Stimulated activated CD4-positive, alpha-beta T cell treated with anti-CD3 and anti-CD28 coated beads, Interleukin-1b, Interleukin-23, amount 100 ng/mL, for 48 hours (primary cell): Measurements from ENCODE around the gene DISP3.

Experiments used
- DNase-seq: peaks from one replicate; pipeline ENCODE4 v3.0.0-alpha.2; 2020

DISP3 gene

GRCh38 chr1:11462224-11462923, 16.6 kb upstream of the DISP3 start:
- no peak for DNase-seq

- DNase-seq, result no peak
These were observed 15.8 kb upstream of the DISP3 start for GRCh38 chr1:11463177-11463576.

GRCh38 chr1:11465307-11465706, 13.6 kb upstream of the DISP3 start:
- DNase-seq, result no peak

GRCh38 chr1:11466416-11466815, 12.5 kb upstream of the DISP3 start:
- DNase-seq, result no peak

GRCh38 chr1:11468878-11469277, 10.1 kb upstream of the DISP3 start:
- no peak for DNase-seq

GRCh38 chr1:11470912-11471311, 8.0 kb upstream of the DISP3 start:
- DNase-seq, result no peak

- no peak for DNase-seq
These were observed 7.5 kb upstream of the DISP3 start for GRCh38 chr1:11471473-11471872.

GRCh38 chr1:11472284-11472683, 6.7 kb upstream of the DISP3 start:
- no peak for DNase-seq

GRCh38 chr1:11472741-11473140, 6.2 kb upstream of the DISP3 start:
- DNase-seq, result no peak

GRCh38 chr1:11473491-11474034, 5.4 kb upstream of the DISP3 start:
- DNase-seq, result peak; percentile 8

- DNase-seq, result no peak
These were observed 4.1 kb upstream of the DISP3 start for GRCh38 chr1:11474826-11475225.

- DNase-seq, result no peak
These were observed 3.2 kb upstream of the DISP3 start for GRCh38 chr1:11475748-11476147.

- DNase-seq, result no peak
These were observed 522 bp downstream of the DISP3 start for GRCh38 chr1:11479375-11479979.

GRCh38 chr1:11481019-11481418, 2.1 kb downstream of the DISP3 start:
- no peak for DNase-seq

- DNase-seq, result no peak
These were observed 3.2 kb downstream of the DISP3 start for GRCh38 chr1:11482198-11482597.

- no peak for DNase-seq
These were observed 3.9 kb downstream of the DISP3 start for GRCh38 chr1:11482701-11483479.

- DNase-seq, result no peak
These were observed 4.8 kb downstream of the DISP3 start for GRCh38 chr1:11483581-11484320.

GRCh38 chr1:11484321-11484655, 5.3 kb downstream of the DISP3 start:
- DNase-seq, result no peak

GRCh38 chr1:11485191-11485590, 6.2 kb downstream of the DISP3 start:
- no peak for DNase-seq

GRCh38 chr1:11486231-11487009, 7.5 kb downstream of the DISP3 start:
- DNase-seq, result no peak

GRCh38 chr1:11487196-11487751, 8.3 kb downstream of the DISP3 start:
- no peak for DNase-seq

GRCh38 chr1:11488201-11488770, 9.3 kb downstream of the DISP3 start:
- DNase-seq, result no peak
